OCI-LY7 (cell line): ENCODE measurements around the gene MYO16.

ENCODE experiments used
- EZH2phosphoT487 ChIP-seq: fragments of 200-600 bp; sonication (generic); IDR thresholded peaks from 2 replicates; pipeline ENCODE4 v1.6.1; 2018; ENCODE audit warnings: low read depth, borderline replicate concordance, mild to moderate bottlenecking, mixed run types, antibody characterized with exemption, low read length, moderate library complexity, mixed read lengths
- TF ChIP-seq, protein P1 (sequence below): fragments of 200-600 bp; sonication (generic); conservative IDR thresholded peaks from 2 replicates; pipeline ENCODE4 v1.5.1; 2014; ENCODE audit warnings: mild to moderate bottlenecking, antibody characterized with exemption, low read length, moderate library complexity, mixed read lengths

GRCh38 chr13:109227344-109227940, 598.0 kb downstream of the MYO16 start:
- TF ChIP-seq, protein P1, sequence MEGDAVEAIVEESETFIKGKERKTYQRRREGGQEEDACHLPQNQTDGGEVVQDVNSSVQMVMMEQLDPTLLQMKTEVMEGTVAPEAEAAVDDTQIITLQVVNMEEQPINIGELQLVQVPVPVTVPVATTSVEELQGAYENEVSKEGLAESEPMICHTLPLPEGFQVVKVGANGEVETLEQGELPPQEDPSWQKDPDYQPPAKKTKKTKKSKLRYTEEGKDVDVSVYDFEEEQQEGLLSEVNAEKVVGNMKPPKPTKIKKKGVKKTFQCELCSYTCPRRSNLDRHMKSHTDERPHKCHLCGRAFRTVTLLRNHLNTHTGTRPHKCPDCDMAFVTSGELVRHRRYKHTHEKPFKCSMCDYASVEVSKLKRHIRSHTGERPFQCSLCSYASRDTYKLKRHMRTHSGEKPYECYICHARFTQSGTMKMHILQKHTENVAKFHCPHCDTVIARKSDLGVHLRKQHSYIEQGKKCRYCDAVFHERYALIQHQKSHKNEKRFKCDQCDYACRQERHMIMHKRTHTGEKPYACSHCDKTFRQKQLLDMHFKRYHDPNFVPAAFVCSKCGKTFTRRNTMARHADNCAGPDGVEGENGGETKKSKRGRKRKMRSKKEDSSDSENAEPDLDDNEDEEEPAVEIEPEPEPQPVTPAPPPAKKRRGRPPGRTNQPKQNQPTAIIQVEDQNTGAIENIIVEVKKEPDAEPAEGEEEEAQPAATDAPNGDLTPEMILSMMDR: no peak
- no peak for TF ChIP-seq EZH2phosphoT487
